Testis (tissue), 3 donors: ENCODE results near the gene ADRA2B. TPM values are rescaled to one million over a fixed set of nuclear protein-coding genes. Genes with fewer than 3 reads are reported as not detected.

Source experiments
- DNase-seq: peaks from one replicate; pipeline ENCODE4 v3.0.0-alpha.2; 2019
- H3K27ac ChIP-seq, 2 donors: fragments of 200-600 bp; sonication (generic); one replicate each; pipeline ENCODE4 v1.5.1; 2019
- H3K27me3 ChIP-seq: fragments of 200-600 bp; sonication (generic); one replicate; pipeline ENCODE4 v1.5.1; 2019
- H3K36me3 ChIP-seq: fragments of 200-600 bp; sonication (generic); one replicate; pipeline ENCODE4 v1.5.1; 2017; ENCODE audit warnings: low read depth; ENCODE audit errors: missing control alignments
- H3K4me1 ChIP-seq: fragments of 200-600 bp; sonication (generic); one replicate; pipeline ENCODE4 v1.5.1; 2019
- H3K4me3 ChIP-seq, 2 donors: fragments of 200-600 bp; sonication (generic); one replicate each; pipeline ENCODE4 v1.5.1; 2017 to 2019
- H3K9me3 ChIP-seq: fragments of 200-600 bp; sonication (generic); one replicate; pipeline ENCODE4 v1.5.1; 2017
- CTCF ChIP-seq, 3 experiments: fragments of 450-650 bp in 2 of 3; fragments of 200-600 bp in 1 of 3; sonication (generic) in 1 of 3; IDR thresholded peaks; one replicate each; pipeline ENCODE4 v1.5.1; 2016 to 2019; ENCODE audit warnings: antibody characterized with exemption in 3 of 3, mild to moderate bottlenecking in 2 of 3, moderate library complexity in 1 of 3
- POLR2A ChIP-seq: fragments of 450-650 bp; IDR thresholded peaks from one replicate; pipeline ENCODE4 v1.6.1; 2017; ENCODE audit warnings: antibody characterized with exemption, mild to moderate bottlenecking, moderate library complexity
- WGBS, 2 donors: methylation state at CpG; one replicate each; pipeline ENCODE4 v1.1.5; 2018; 5-methylcytosine and 5-hydroxymethylcytosine counted together
- intact Hi-C: fragments of 100-400 bp; cut with DNase I; formaldehyde crosslinking; loops from one replicate; pipeline ENCODE4 v1.15.1; 2023; ENCODE audit warnings: low total_unique reads
- polyA plus RNA-seq: library from polyadenylated mRNA; stranded (reverse); fragments of 350-450 nt; fragmentation: Illumina TruSeq; extraction: RNeasy Lipid Tissue Mini Kit (QIAGEN cat#74804); gene quantifications from one replicate; pipeline ENCODE4 v1.2.3, GENCODE V29; 2014; ENCODE audit warnings: low read depth, low replicate concordance; ENCODE audit not compliant: insufficient read depth
- total RNA-seq, 2 donors: library from RNA; depleted of rRNA; stranded (reverse); fragments of >200 nt; gene quantifications; one replicate each; pipeline ENCODE4 v1.2.3, GENCODE V29; 2016

The ADRA2B gene
- total and polyA plus RNA-seq, 3 donors from 2014 or later: 2.1 to 2.6 (median 2.4) TPM

- no peaks in the 10 kb centered on the region for H3K36me3 ChIP-seq
- intact Hi-C loops: no loop called here
- H3K27me3 ChIP-seq: no peaks in the 10 kb centered on the region
- H3K4me3 ChIP-seq: no peak overlapping the region
- DNase-seq: no peak
- no peaks in the 10 kb centered on the region for H3K9me3 ChIP-seq
- TF ChIP-seq CTCF (IDR thresholded peaks at IDR 0.05): no peak
- no peak for TF ChIP-seq POLR2A
- peaks cover 24% of the 10 kb centered on the region for H3K4me1 ChIP-seq
- WGBS, 2 donors: 80 to 91% methylated on average over 4 of the region's 4 CpGs
- H3K27ac ChIP-seq: no peak overlapping the region
These were observed 5.1 kb downstream of the ADRA2B start for GRCh38 chr2:96111257-96111640.

DNA sequence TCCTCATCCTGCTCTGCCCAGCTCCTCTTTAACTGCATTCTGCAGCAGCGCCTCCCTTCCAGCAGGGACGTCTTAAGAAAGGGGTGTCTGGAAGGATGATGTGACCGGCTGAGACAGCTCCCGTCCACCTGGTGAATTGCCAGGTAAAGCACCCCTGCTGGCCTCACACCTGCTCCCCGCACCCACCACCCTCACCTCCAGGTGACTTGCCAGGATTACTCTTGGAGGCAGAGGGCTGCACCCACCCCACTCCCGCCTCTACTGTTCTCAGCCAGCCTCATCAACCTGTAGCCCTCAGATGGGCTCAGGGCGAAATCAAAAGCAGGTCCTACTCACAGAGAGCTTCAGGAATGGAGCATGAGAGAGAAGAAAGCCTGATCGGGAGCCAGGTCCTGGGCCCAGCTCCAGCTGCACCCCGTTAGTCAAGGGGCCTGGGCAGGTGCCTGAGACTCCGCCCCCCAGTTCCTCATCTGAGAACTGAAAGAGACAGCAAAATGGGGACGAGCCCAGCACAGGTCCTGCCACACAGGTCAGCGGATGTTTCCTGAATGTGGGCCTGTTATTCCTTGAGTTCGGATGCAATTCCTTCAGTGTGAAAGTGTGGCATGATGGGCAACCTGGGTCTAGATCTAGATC is 5.6 kb downstream of the ADRA2B start:
- Histone ChIP-seq H3K36me3 (no peaks in the 10 kb centered on the region), H3K27me3 (no peaks in the 10 kb centered on the region), H3K27ac (no peak overlapping the region), H3K9me3 (no peaks in the 10 kb centered on the region), H3K4me1 (peaks cover 24% of the 10 kb centered on the region), H3K4me3 (no peak overlapping the region)
- DNase-seq: no peak
- WGBS, 2 donors: 89 to 94% methylated on average over 12 to 13 of the region's 13 CpGs
- TF ChIP-seq CTCF (IDR thresholded peaks at IDR 0.05): no peak
- no peak for TF ChIP-seq POLR2A
- intact Hi-C loops: no loop called here

DNA sequence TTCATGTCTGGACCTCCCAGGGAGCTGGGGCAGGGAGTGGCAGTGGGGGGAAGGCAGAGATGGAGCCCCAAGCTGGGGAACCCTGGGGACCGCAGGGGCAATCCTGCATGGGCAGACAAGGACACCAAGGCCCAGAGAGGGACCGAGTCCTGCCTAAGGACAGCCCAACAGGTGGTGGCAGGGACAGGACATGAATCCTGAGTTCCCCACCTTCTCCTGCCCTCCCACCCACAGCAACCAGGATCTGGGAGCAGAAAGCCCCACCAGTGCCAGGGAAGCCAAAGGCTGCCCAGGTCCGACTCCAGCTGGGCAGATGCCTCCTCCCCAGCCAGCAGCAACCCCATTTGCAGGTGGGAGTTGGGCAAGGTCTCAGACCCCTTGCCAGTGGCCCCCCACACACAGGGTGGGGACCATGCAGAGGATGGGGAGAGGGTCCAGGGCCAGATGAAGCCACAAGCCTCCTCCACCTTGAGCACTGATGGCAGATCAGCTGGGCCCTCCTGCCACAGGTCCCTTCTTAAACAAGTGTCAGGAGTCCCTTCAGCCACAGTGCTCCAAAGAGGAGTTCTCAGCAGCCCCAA is 6.3 kb downstream of the ADRA2B start:
- no peak for TF ChIP-seq POLR2A
- TF ChIP-seq CTCF (IDR thresholded peaks at IDR 0.05): no peak
- 81 to 98% methylated on average over 2 to 3 of the region's 3 CpGs for WGBS, 2 donors
- intact Hi-C loops: no loop called here
- no peak for DNase-seq
- Histone ChIP-seq H3K27me3 (no peaks in the 10 kb centered on the region), H3K4me3 (no peak overlapping the region), H3K4me1 (peaks cover 24% of the 10 kb centered on the region), H3K27ac (peak overlapping the region in 1 of 2 donors; percentile 44), H3K36me3 (no peaks in the 10 kb centered on the region), H3K9me3 (no peaks in the 10 kb centered on the region)

- peak overlapping the region in 1 of 2 donors; percentile 44 for H3K27ac ChIP-seq
- H3K36me3 ChIP-seq: no peaks in the 10 kb centered on the region
- WGBS, 2 donors: 45 to 64% methylated on average over 3 of the region's 3 CpGs
- H3K27me3 ChIP-seq: no peaks in the 10 kb centered on the region
- H3K9me3 ChIP-seq: no peaks in the 10 kb centered on the region
- no peak overlapping the region for H3K4me3 ChIP-seq
- peaks cover 20% of the 10 kb centered on the region for H3K4me1 ChIP-seq
- no peak for DNase-seq
- intact Hi-C loops: no loop called here
- TF ChIP-seq CTCF (IDR thresholded peaks at IDR 0.05) (no peak), POLR2A (no peak)
These were observed 7.0 kb downstream of the ADRA2B start for GRCh38 chr2:96109361-96109680.
